Chondrocyte (in vitro differentiated cells): ENCODE measurements around the gene SYVN1. TPM values are rescaled to one million over a fixed set of nuclear protein-coding genes. Genes with fewer than 3 reads are reported as not detected.

Source experiments
- DNase-seq: peaks from one replicate; pipeline ENCODE4 v3.0.0; 2021; ENCODE audit warnings: mixed read lengths, low spot score
- H3K27ac Mint-ChIP-seq: one replicate; pipeline ENCODE4 v1.8.0; 2021; ENCODE audit warnings: mild to moderate bottlenecking, moderate library complexity, mixed read lengths; ENCODE audit not compliant: unreplicated experiment
- H3K27me3 Mint-ChIP-seq: 2 replicates; pipeline ENCODE4 v1.8.0; 2021; ENCODE audit warnings: low read depth, mixed read lengths
- H3K36me3 Mint-ChIP-seq: 2 replicates; pipeline ENCODE4 v1.8.0; 2021; ENCODE audit warnings: low read depth, mixed read lengths
- H3K4me1 Mint-ChIP-seq: 2 replicates; pipeline ENCODE4 v1.8.0; 2021; ENCODE audit warnings: low read depth, mild to moderate bottlenecking, mixed read lengths
- H3K4me3 Mint-ChIP-seq: one replicate; pipeline ENCODE4 v1.8.0; 2021; ENCODE audit warnings: mild to moderate bottlenecking, moderate library complexity, mixed read lengths; ENCODE audit not compliant: unreplicated experiment
- H3K9me3 Mint-ChIP-seq: 2 replicates; pipeline ENCODE4 v1.8.0; 2021; ENCODE audit warnings: low read depth, mixed read lengths
- CTCF ChIP-seq: fragments of 200-600 bp; sonication (generic); IDR thresholded peaks from 2 replicates; pipeline ENCODE4 v1.5.0; 2021; ENCODE audit warnings: antibody characterized with exemption, mild to moderate bottlenecking, moderate library complexity
- total RNA-seq: library from RNA; stranded (reverse); gene quantifications from 3 replicates; pipeline ENCODE4 v1.2.1, GENCODE V29; 2021

Gene SYVN1
- total RNA-seq, 1 donor from 2014 or later, result 53.5 TPM

- peaks cover 1% of the 10 kb centered on the region for H3K36me3 Mint-ChIP-seq
- H3K27ac Mint-ChIP-seq, result no peak overlapping the region
- TF ChIP-seq CTCF, result peak; percentile 93
- no peaks in the 10 kb centered on the region for H3K27me3 Mint-ChIP-seq
- DNase-seq, result no peak
- no peaks in the 10 kb centered on the region for H3K9me3 Mint-ChIP-seq
- peaks cover 34% of the 10 kb centered on the region for H3K4me1 Mint-ChIP-seq
- H3K4me3 Mint-ChIP-seq, result peak overlapping the region; percentile 86
These were observed 21.6 kb downstream of the SYVN1 start for GRCh38 chr11:65112546-65113360.

GRCh38 chr11:65111744-65112545, 22.4 kb downstream of the SYVN1 start, which contains the start of gene TM7SF2:
TM7SF2 (plus strand) TSS chr11:65111872; CDS start chr11:65112016, 144 bp downstream.
- Mint-ChIP-seq H3K4me1 (peaks cover 34% of the 10 kb centered on the region), H3K27ac (peak within 1 kb of the TSS; percentile 71), H3K9me3 (no peaks in the 10 kb centered on the region), H3K27me3 (no peaks in the 10 kb centered on the region), H3K4me3 (peak within 1 kb of the TSS; percentile 86), H3K36me3 (peaks cover 1% of the 10 kb centered on the region)
- DNase-seq, result no peak
- TF ChIP-seq CTCF, result no peak

GRCh38 chr11:65111159-65111743, 23.1 kb downstream of the SYVN1 start:
- Mint-ChIP-seq H3K36me3 (peaks cover 1% of the 10 kb centered on the region), H3K4me3 (peak overlapping the region; percentile 86), H3K4me1 (peaks cover 27% of the 10 kb centered on the region), H3K27ac (no peak overlapping the region), H3K27me3 (no peaks in the 10 kb centered on the region), H3K9me3 (no peaks in the 10 kb centered on the region)
- no peak for TF ChIP-seq CTCF
- peak; percentile 95 for DNase-seq

- Mint-ChIP-seq H3K4me1 (peaks cover 26% of the 10 kb centered on the region), H3K36me3 (peaks cover 1% of the 10 kb centered on the region), H3K27ac (peak overlapping the region; percentile 42), H3K27me3 (no peaks in the 10 kb centered on the region), H3K9me3 (no peaks in the 10 kb centered on the region), H3K4me3 (no peak overlapping the region)
- peak; percentile 89 for TF ChIP-seq CTCF
- DNase-seq, result peak; percentile 95
These were observed 23.9 kb downstream of the SYVN1 start for GRCh38 chr11:65110354-65110861.
